ENCODE measurements around the gene TMEM82. TPM values are rescaled to one million over a fixed set of nuclear protein-coding genes. Genes with fewer than 3 reads are reported as not detected.
A peak's percentile ranks its signal among the peaks of the same experiment; 100 is the strongest.

The TMEM82 gene
- total and polyA plus RNA-seq, 9 of the 15 experiments (the other 6 are each of a cell fraction or from before 2014, with no cell fraction given): not detected

GRCh38 chr1:15734296-15734695 lies 8.0 kb upstream of the TMEM82 start:
- DNase-seq (ENCODE audit: extremely low read depth in 1 of 4, low spot score in 3 of 4) (no peak), ATAC-seq (no peak), FAIRE-seq (no peak)
- H3K36me3 ChIP-seq (ENCODE audit: control insufficient read depth, insufficient read depth, low read length): peaks cover 51% of the 10 kb centered on the region; the same call in 2 of the 3 replicates
- CTCF ChIA-PET (ENCODE audit: low intra/inter-chr PET ratio): no interaction called here
- peaks cover 0 to 67% of the 10 kb centered on the region in 2 experiments; a peak in 2 of 5 replicates for H3K4me1 ChIP-seq (replicated peaks in 1 of 2; ENCODE audit: control insufficient read depth in 2 of 2, insufficient read depth in 2 of 2, low read length in 2 of 2)
- no peak overlapping the region for H3K4me2 ChIP-seq (ENCODE audit: insufficient read depth, low read length)
- H3K9me3 ChIP-seq (replicated peaks; ENCODE audit: control insufficient read depth, insufficient read depth, low read depth, low read length): no peaks in the 10 kb centered on the region
- H4K20me1 ChIP-seq (replicated peaks; ENCODE audit: control insufficient read depth, insufficient read depth, low read length): no peaks in the 10 kb centered on the region; the same call in 1 of the 2 replicates
- no peak overlapping the region for H2AFZ ChIP-seq (ENCODE audit: low read depth, low read length)
- BruUV-seq (replicated peaks): no TSS peak
- H3K9me1 ChIP-seq (ENCODE audit: control insufficient read depth, insufficient read depth, low read length): no peaks in the 10 kb centered on the region
- no peak overlapping the region for H3K4me3 ChIP-seq
- intact Hi-C loops (cut with micrococcal nuclease) (no loop called here), in situ Hi-C loops (cut with MboI) (no loop called here)
- H3K27ac ChIP-seq (ENCODE audit: extremely low read depth, low read depth, low read length): no peak overlapping the region
- TF ChIP-seq KAT7 (CRISPR knock-in tag; IDR thresholded peaks at IDR 0.05; ENCODE audit: borderline replicate concordance) (no peak), SNIP1 (IDR thresholded peaks at IDR 0.05; ENCODE audit: low read depth) (no peak), POLR2G (IDR thresholded peaks at IDR 0.05; ENCODE audit: low read depth, low read length) (0 out of 2 replicates have a peak, but pooled peaks have one; percentile 1), RBM14 (IDR thresholded peaks at IDR 0.05; ENCODE audit: borderline replicate concordance, insufficient read depth, low read depth, low read length) (no peak), POLR2AphosphoS5 (IDR thresholded peaks at IDR 0.05; ENCODE audit: control insufficient read depth, insufficient read depth, low read depth, low read length) (0 out of 2 replicates have a peak, but pooled peaks have one; percentile 12), POLR3G (IDR thresholded peaks at IDR 0.05; ENCODE audit: extremely low read depth, insufficient read length, insufficient replicate concordance) (no peak)
- no peaks in the 10 kb centered on the region for H3K79me2 ChIP-seq (ENCODE audit: control insufficient read depth, insufficient read depth, low read length)
- 75% methylated on average over 11 of the region's 13 CpGs for WGBS (ENCODE audit: insufficient coverage, low coverage, missing lambda C conversion rate)
- H3K27me3 ChIP-seq (ENCODE audit: control insufficient read depth in 2 of 2, insufficient read depth in 2 of 2, low read length in 2 of 2): no peaks in the 10 kb centered on the region
- POLR2A ChIA-PET: interaction anchor here (0.5 to 1.0 kb wide), 3 partner anchors 12 to 282 kb away, joined by 3 read pairs; no protein-coding TSS in a partner anchor
- no peak overlapping the region; a peak in 1 of 4 replicates for H3K9ac ChIP-seq (ENCODE audit: insufficient read depth in 1 of 2, low read depth in 2 of 2, low read length in 2 of 2)
